GM11168 (cell line): ENCODE results near the gene DEFB115.
"Not testable (repeated sequence)": the region's sequence is repeated elsewhere in the genome, so short reads cannot be mapped to it uniquely, and the experiment has no call there.

Experiments
- in situ Hi-C: fragments of 300-500 bp; cut with MboI; formaldehyde crosslinking; loops from one replicate; pipeline ENCODE4 v1.12.0; 2022; ENCODE audit warnings: low sequenced_read_pairs; ENCODE audit not compliant: unreplicated experiment

The DEFB115 gene, protein sequence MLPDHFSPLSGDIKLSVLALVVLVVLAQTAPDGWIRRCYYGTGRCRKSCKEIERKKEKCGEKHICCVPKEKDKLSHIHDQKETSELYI

GRCh38 chr20:31257364-31257763 lies at the start of gene DEFB115:
DEFB115 (plus strand) TSS chr20:31257664; CDS start chr20:31257664, 0 bp downstream.
- in situ Hi-C loops: no loop called here

DNA sequence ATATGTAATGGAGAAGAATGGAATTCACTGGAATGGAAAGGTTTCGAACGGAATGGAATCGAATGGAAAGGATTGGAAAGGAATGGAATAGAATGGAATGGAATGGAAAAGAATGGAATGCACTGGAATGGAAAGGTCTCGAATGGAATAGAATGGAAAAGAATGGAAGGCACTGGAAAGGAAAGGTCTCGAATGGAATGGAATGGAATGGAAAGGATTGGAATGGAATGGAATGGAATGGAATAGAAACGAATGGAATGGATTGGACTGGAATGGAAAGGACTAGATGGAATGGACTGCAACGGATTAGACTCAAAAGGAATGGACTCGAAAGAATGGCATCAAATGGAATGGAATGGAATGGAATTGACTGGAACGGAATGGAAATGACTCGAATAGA lies 20.5 kb upstream of the DEFB115 start:
- in situ Hi-C loops: no loop called here

DNA sequence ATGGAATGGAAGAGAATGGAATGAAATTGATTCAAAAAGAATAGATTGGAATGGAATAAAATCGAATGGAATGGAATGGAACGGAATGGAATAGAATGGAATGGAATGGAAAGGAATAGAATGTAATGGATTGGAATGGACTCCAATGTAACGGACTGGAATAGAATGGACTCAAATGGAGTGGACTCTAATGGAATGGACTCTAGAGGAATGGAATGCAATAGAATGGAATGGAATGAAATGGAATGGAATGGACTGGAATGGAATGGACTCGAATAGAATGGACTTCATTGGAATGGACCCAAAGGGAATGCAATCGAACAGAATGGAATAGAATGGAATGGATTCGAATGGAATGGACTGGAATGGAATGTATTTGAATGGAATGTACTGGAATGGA lies 19.7 kb upstream of the DEFB115 start:
- in situ Hi-C loops: no loop called here

DNA sequence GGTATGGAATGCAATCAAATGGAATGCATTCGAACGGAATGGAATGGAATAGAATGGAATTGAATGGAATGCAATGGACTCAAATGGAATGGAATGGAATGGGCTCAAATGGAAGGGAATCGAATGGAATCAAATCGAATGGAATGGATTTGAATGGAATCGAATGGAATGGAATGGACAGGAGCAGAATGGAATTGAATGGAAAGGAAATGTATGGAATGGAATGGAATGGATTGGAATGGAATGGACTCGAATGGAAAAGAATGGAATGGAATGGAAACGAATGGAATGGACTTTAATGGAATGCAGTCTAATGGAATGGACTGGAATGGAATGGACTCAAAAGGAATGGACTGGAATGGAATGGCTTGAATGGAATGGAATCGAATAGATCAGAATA lies 18.3 kb upstream of the DEFB115 start:
- in situ Hi-C loops: no loop called here

GRCh38 chr20:31256959-31257358 lies 505 bp upstream of the DEFB115 start:
- in situ Hi-C loops: no loop called here

DNA sequence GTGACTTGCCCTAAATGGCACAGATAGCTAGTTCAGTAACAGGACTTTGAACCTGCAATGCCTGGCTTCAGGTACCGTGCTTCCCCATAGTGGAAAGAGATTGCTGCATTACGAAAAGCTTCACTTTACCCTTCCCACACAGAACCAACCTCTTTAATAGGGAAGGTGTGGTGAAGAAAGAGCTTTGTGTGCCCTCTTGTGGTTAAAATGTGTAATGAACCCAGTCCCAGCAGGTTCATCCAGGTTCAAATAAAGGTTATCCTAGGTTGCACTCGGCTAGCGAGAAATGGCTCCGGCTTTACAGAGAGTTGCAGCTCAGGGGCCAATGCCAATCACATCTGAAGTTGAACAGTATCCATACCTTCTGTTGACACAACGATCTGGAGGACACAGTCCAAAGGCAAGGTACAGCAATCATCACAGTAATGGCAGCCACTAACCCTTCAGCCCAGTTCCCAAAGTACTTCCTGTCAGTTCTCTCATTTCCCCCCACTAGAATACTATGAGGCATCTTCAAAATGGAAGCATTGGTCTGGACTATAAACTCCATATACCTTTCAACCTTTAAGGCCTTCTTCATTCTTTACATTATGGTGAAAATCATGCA lies 3.0 kb downstream of the DEFB115 start:
- in situ Hi-C loops: no loop called here

DNA sequence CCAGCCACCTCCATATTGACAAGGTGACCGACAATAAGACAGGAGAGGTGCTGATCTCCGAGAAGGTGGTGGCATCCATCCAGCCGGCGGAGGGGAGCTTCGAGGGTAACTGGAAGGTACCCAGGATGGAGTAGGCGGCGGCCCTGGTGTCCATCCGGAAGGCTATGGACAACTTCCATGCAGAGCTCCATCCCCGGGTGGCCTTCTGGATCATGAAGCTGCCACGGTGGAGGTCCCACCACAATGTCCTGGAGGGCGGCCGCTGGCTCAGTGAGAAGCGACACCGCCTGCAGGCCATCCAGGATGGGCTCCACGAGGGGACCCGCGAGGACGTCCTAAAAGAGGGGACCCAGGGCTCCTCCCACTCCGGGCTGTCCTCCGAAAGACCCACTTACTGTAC lies 17.0 kb downstream of the DEFB115 start:
- in situ Hi-C loops: no loop called here

GRCh38 chr20:31278178-31278577 lies 20.7 kb downstream of the DEFB115 start:
- in situ Hi-C loops: no loop called here

DNA sequence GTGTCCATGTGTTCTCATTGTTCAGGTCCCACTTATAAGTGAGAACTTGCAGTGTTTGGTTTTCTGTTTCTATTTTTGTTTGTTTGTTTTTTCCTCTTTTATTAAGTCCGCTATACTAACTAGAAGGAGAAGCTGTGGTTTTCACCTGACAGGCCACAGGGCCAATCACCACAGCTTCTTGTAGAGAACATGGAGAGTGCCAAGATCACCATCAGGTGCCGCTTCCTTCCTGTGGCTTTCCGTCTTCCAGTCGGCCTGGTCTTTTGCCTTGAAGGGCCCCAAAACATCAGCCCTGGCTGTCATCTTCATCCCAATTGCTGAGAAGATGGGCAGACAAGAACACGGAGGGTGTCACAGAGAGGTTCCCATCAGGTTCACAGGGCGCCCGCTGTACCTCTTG lies 27.5 kb downstream of the DEFB115 start:
- in situ Hi-C loops: not testable (repeated sequence)

DNA sequence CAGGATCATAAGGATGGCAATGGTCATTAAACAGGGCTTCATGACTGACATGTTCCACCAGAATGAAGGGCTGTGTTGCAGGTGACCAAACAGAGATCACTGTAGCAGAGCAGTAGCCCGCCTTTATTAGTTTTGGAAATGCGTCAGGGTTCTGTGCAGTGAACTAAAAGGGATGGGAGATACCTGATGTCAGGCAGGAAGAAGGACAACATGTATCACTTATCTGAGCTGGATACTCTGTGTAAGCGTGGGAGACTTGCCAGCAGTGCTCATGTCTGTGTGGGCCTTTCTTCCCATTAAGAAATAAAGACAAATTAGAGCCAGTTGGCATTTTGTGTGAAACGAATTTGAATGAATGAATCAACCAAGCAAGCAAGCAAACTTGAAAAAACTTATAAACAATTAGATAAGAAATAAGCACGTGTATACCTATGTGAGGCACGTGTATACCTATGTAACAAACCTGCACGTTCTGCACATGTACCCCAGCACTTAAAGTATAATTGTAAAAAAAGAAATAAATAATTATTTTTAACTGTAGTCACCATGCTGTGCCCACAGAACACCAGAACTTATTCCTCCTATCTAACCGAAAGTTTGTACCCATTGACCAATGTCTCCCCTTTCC lies 51.2 kb downstream of the DEFB115 start, which contains the start of gene DEFB116:
Gene DEFB116, minus strand, starts transcription at position 51 of the 628 bp plus-strand sequence. Its CDS starts 0 bp downstream, at position 51.
- in situ Hi-C loops: no loop called here
